OCI-LY1 (cell line): ENCODE data around the gene DHRS7.

Experiments
- H2AFZ ChIP-seq: fragments of 200-600 bp; sonication (generic), shearing (Covaris generic); 2 replicates; pipeline ENCODE4 v1.6.0; 2014; ENCODE audit warnings: antibody characterized with exemption, mild to moderate bottlenecking, low read length
- H3F3A ChIP-seq: fragments of 200-600 bp; sonication (generic), shearing (Covaris generic); 2 replicates; pipeline ENCODE4 v1.6.0; 2014; ENCODE audit warnings: mild to moderate bottlenecking, antibody characterized with exemption, low read length, moderate library complexity; ENCODE audit not compliant: insufficient read depth
- H3K27ac ChIP-seq: fragments of 200-600 bp; sonication (generic); 2 replicates; pipeline ENCODE4 v1.5.1; 2014; ENCODE audit warnings: low read length, mixed run types, mild to moderate bottlenecking, low read depth; ENCODE audit not compliant: poor library complexity, severe bottlenecking
- H3K27me3 ChIP-seq: fragments of 200-600 bp; sonication (generic); 2 replicates; pipeline ENCODE4 v1.6.0; 2014; ENCODE audit warnings: antibody characterized with exemption, mild to moderate bottlenecking, low read length, moderate library complexity; ENCODE audit not compliant: insufficient read depth
- H3K36me3 ChIP-seq: fragments of 200-600 bp; sonication (generic); 2 replicates; pipeline ENCODE4 v1.6.1; 2014; ENCODE audit warnings: mild to moderate bottlenecking, antibody characterized with exemption, low read length, moderate library complexity, mixed read lengths; ENCODE audit not compliant: insufficient read depth
- H3K4me1 ChIP-seq: fragments of 200-600 bp; sonication (generic); 2 replicates; pipeline ENCODE4 v1.5.1; 2014; ENCODE audit warnings: mild to moderate bottlenecking, low read length, moderate library complexity; ENCODE audit not compliant: insufficient read depth, severe bottlenecking
- H3K4me2 ChIP-seq: fragments of 200-600 bp; sonication (generic), shearing (Covaris generic); 2 replicates; pipeline ENCODE4 v1.6.1; 2014; ENCODE audit warnings: low read length
- H3K4me3 ChIP-seq: fragments of 200-600 bp; sonication (generic); 2 replicates; pipeline ENCODE4 v1.5.1; 2014; ENCODE audit warnings: low read length, low read depth, mild to moderate bottlenecking, mixed read lengths; ENCODE audit not compliant: poor library complexity, severe bottlenecking
- H3K79me2 ChIP-seq: fragments of 200-600 bp; shearing (Covaris generic); 2 replicates; pipeline ENCODE4 v1.6.1; 2016; ENCODE audit warnings: mixed run types, low read length, mixed read lengths; ENCODE audit not compliant: insufficient read depth
- H3K9ac ChIP-seq: fragments of 200-600 bp; sonication (generic), shearing (Covaris generic); 2 replicates; pipeline ENCODE4 v1.6.1; 2014; ENCODE audit warnings: mild to moderate bottlenecking, low read length, mixed read lengths
- H3K9me2 ChIP-seq: fragments of 200-600 bp; sonication (generic), shearing (Covaris generic); 2 replicates; pipeline ENCODE4 v1.6.1; 2014; ENCODE audit warnings: low read depth, mild to moderate bottlenecking, low read length, mixed read lengths
- H3K9me3 ChIP-seq: fragments of 200-600 bp; shearing (Covaris generic); 2 replicates; pipeline ENCODE4 v1.6.1; 2014; ENCODE audit warnings: low read length, mixed read lengths
- H4K20me1 ChIP-seq: fragments of 200-600 bp; sonication (generic), shearing (Covaris generic); 2 replicates; pipeline ENCODE4 v1.6.0; 2016; ENCODE audit warnings: mild to moderate bottlenecking, low read length; ENCODE audit not compliant: insufficient read depth
- EZH2 ChIP-seq: fragments of 200-600 bp; sonication (generic), shearing (Covaris generic); IDR thresholded peaks from 2 replicates; pipeline ENCODE4 v1.8.0; 2017; ENCODE audit warnings: borderline replicate concordance, mixed run types, mild to moderate bottlenecking, antibody characterized with exemption, low read length, moderate library complexity, mixed read lengths
- TF ChIP-seq, protein P1 (sequence below): fragments of 200-600 bp; sonication (generic), shearing (Covaris generic); IDR thresholded peaks from 2 replicates; pipeline ENCODE4 v1.5.1; 2017; ENCODE audit warnings: mild to moderate bottlenecking, antibody characterized with exemption, low read length, moderate library complexity, mixed read lengths

Gene DHRS7, protein sequence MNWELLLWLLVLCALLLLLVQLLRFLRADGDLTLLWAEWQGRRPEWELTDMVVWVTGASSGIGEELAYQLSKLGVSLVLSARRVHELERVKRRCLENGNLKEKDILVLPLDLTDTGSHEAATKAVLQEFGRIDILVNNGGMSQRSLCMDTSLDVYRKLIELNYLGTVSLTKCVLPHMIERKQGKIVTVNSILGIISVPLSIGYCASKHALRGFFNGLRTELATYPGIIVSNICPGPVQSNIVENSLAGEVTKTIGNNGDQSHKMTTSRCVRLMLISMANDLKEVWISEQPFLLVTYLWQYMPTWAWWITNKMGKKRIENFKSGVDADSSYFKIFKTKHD

DNA sequence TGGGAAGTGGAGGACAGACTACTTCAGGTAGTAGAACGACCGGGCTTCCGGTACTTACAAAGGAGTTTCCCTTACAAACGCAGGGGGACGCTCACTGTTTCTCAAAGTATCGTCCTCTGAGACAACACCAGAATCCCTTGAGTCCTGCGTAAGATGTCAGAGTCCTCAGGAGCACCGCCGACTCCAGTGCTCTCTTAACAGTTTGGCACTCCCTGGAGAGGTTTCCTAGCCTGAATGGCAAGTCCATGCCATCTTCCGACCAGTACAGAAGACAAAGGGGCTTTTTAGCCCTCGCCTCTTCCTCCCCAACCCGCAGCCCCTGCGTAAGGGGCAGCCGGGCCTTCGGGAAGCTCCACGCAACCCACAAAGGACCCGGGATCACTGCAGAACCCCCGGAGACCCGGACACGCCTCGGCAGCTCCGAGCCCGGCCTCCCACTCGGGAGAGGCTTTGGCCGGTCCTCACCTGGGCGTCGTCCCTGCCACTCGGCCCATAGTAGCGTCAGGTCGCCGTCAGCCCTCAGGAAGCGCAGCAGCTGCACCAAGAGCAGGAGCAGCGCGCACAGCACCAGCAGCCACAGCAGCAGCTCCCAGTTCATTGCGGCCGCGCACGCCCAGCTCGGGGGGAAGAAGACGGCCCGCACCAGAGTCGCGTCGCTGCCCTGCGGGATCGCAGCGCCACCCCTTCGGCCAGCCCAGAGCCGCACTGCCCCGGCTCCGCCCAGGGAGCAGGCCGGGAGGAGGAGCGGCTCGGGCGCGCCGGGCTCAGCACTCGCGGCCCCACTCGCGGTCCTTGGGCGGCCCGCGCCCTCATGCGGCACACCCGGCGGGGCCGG is at the start of gene DHRS7:
Gene DHRS7 (minus strand): TSS at position 687 of the 835 bp plus-strand sequence. CDS start 89 bp downstream, at position 598.
- H3K9me2 ChIP-seq, result no peaks in the 10 kb centered on the region
- no peak within 1 kb of the TSS for H2AFZ ChIP-seq
- H3K9me3 ChIP-seq, result no peaks in the 10 kb centered on the region
- no peak for TF ChIP-seq EZH2
- TF ChIP-seq, protein P1, sequence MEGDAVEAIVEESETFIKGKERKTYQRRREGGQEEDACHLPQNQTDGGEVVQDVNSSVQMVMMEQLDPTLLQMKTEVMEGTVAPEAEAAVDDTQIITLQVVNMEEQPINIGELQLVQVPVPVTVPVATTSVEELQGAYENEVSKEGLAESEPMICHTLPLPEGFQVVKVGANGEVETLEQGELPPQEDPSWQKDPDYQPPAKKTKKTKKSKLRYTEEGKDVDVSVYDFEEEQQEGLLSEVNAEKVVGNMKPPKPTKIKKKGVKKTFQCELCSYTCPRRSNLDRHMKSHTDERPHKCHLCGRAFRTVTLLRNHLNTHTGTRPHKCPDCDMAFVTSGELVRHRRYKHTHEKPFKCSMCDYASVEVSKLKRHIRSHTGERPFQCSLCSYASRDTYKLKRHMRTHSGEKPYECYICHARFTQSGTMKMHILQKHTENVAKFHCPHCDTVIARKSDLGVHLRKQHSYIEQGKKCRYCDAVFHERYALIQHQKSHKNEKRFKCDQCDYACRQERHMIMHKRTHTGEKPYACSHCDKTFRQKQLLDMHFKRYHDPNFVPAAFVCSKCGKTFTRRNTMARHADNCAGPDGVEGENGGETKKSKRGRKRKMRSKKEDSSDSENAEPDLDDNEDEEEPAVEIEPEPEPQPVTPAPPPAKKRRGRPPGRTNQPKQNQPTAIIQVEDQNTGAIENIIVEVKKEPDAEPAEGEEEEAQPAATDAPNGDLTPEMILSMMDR, result peak; percentile 62
- no peaks in the 10 kb centered on the region for H4K20me1 ChIP-seq
- H3K36me3 ChIP-seq, result peaks cover 5% of the 10 kb centered on the region; the same call in 1 of the 2 replicates
- peak within 1 kb of the TSS; percentile 91 for H3K4me2 ChIP-seq
- no peaks in the 10 kb centered on the region for H3K27me3 ChIP-seq
- H3K27ac ChIP-seq, result peak within 1 kb of the TSS; percentile 84
- peak within 1 kb of the TSS; percentile 91 for H3K9ac ChIP-seq
- peak within 1 kb of the TSS; percentile 92 for H3K4me3 ChIP-seq
- no peaks in the 10 kb centered on the region for H3F3A ChIP-seq
- peaks cover 37% of the 10 kb centered on the region for H3K4me1 ChIP-seq
- peaks cover 13% of the 10 kb centered on the region for H3K79me2 ChIP-seq

DNA sequence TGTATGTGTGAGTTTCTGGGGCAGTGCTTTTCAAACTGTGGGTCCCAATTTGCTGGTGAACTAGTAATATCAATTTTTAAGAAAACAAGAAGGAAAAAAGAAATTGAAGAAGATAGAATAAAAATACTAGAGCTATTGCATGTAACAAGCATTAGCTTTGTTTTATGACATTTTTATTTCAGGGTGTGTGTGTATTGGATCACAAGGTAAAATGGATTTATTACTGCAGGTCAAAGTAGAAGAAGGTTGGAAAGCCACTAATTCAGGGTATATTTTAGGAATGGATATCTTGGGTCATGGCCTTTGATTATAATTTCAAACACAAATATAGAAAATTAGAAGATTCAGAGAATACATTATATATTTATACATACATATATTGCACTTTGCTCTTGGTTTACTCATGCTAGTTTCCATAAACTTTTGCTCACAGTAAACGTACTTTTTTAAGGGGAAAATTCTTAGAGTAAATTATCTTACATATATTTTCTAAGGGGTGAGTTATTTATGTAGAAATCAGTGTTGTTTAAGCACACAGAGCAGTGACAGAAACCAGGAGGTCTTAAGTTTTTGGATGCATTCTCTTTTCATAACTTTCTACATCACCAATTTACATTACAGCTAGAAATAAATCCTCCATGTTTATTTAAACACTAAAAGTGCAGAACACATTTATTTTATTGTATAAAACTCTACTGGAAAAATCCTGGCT is 49.4 kb upstream of the DHRS7 start:
- Histone ChIP-seq H4K20me1 (no peaks in the 10 kb centered on the region), H2AFZ (no peak overlapping the region), H3K9me2 (no peaks in the 10 kb centered on the region), H3K9me3 (no peaks in the 10 kb centered on the region), H3K27ac (peak overlapping the region; percentile 60), H3K36me3 (no peaks in the 10 kb centered on the region; the same call in 1 of the 2 replicates), H3K4me3 (no peak overlapping the region), H3K9ac (no peak overlapping the region), H3K4me2 (no peak overlapping the region), H3K79me2 (no peaks in the 10 kb centered on the region), H3F3A (no peaks in the 10 kb centered on the region), H3K4me1 (peaks cover 74% of the 10 kb centered on the region), H3K27me3 (no peaks in the 10 kb centered on the region)
- TF ChIP-seq, protein P1, result no peak
- no peak for TF ChIP-seq EZH2

DNA sequence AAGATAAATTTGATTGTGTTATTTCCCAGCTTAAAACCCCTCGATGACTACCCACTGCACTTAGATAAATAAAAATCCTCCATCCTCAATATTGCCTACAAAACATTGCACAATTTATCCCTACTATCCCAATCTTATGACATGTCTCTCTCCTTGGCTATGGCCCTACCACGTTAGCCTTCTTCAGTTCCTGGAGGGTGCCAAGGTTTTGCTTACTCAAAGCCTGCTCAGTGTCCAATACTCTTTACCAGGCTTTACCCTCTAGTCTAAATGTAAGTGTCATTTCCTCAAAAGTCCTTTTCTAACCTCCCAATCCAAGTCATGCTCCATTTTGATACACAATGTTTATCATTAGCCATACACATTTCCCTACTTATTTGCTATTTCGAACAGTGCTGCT is 48.8 kb upstream of the DHRS7 start:
- Histone ChIP-seq H3K4me2 (no peak overlapping the region), H3K36me3 (no peaks in the 10 kb centered on the region; the same call in 1 of the 2 replicates), H3K9me2 (no peaks in the 10 kb centered on the region), H3K4me3 (no peak overlapping the region), H3K79me2 (no peaks in the 10 kb centered on the region), H4K20me1 (no peaks in the 10 kb centered on the region), H3F3A (no peaks in the 10 kb centered on the region), H3K27ac (peak overlapping the region; percentile 78), H3K4me1 (peaks cover 68% of the 10 kb centered on the region), H3K27me3 (no peaks in the 10 kb centered on the region), H2AFZ (no peak overlapping the region), H3K9ac (no peak overlapping the region), H3K9me3 (no peaks in the 10 kb centered on the region)
- TF ChIP-seq, protein P1, result no peak
- no peak for TF ChIP-seq EZH2
